GM12875 (cell line): ENCODE results near the gene BRS3.

Experiments used
- H3K4me3 ChIP-seq: one replicate; pipeline ENCODE4 v1.5.1; 2011; ENCODE audit warnings: low read depth, low read length, control low read depth
- CTCF ChIP-seq: IDR thresholded peaks from 2 replicates; pipeline ENCODE4 v1.5.1; 2011; ENCODE audit warnings: low read depth, mild to moderate bottlenecking, control low read depth, inconsistent platforms, low read length, moderate library complexity, borderline replicate concordance; ENCODE audit not compliant: insufficient read depth

BRS3 gene

GRCh38 chrX:136452614-136453013 lies 35.1 kb upstream of the BRS3 start:
- no peak overlapping the region for H3K4me3 ChIP-seq
- no peak for TF ChIP-seq CTCF

GRCh38 chrX:136453114-136453513 lies 34.6 kb upstream of the BRS3 start:
- no peak for TF ChIP-seq CTCF
- no peak overlapping the region for H3K4me3 ChIP-seq

- no peak for TF ChIP-seq CTCF
- H3K4me3 ChIP-seq: no peak overlapping the region
Observed at GRCh38 chrX:136453771-136454170, 34.0 kb upstream of the BRS3 start.

GRCh38 chrX:136456133-136456532 lies 31.6 kb upstream of the BRS3 start:
- no peak for TF ChIP-seq CTCF
- no peak overlapping the region for H3K4me3 ChIP-seq

GRCh38 chrX:136457303-136457917 lies 30.3 kb upstream of the BRS3 start:
- no peak overlapping the region for H3K4me3 ChIP-seq
- TF ChIP-seq CTCF: no peak

- no peak for TF ChIP-seq CTCF
- H3K4me3 ChIP-seq: no peak overlapping the region
Observed at GRCh38 chrX:136464589-136464988, 23.2 kb upstream of the BRS3 start.

- TF ChIP-seq CTCF: no peak
- H3K4me3 ChIP-seq: no peak overlapping the region
Observed at GRCh38 chrX:136467303-136467702, 20.4 kb upstream of the BRS3 start.
